ENCODE measurements around the gene APRT.

GRCh38 chr16:88848557-88848956 lies 36.8 kb upstream of the APRT start:
- TF ChIP-seq POLR2A (IDR thresholded peaks at IDR 0.05) = no peak
- no peak for TF ChIP-seq CTCF (IDR thresholded peaks at IDR 0.05)

Measured in uterus (tissue), 2 donors.